ENCODE measurements around the gene ZSCAN2. TPM values are rescaled to one million over a fixed set of nuclear protein-coding genes. Genes with fewer than 3 reads are reported as not detected.

Gene ZSCAN2
- total RNA-seq, 2 donors from 2014 or later, result 23.6 to 31.3 TPM

DNA sequence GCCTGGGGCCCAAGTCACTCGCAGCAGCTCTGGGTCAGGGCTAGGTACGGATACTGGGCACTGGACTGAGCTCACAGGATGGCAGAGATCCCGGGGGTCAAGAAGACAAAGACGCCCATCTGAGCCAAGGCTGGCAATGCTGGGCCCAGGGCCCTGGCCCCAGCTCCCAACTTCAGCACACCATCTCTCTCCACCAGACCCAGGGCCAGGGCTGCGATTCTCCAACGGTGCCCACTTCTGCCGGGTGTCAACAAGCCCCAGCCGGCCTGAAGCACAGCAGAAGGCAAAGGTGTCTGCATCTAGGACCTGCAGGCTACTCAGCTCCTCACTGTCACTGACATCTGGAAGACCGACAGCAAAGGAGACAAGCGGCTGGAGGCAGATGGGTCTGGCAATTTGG, 44.7 kb downstream of the ZSCAN2 start:
- no peak overlapping the region for H3K27ac Mint-ChIP-seq
- H3K36me3 Mint-ChIP-seq (ENCODE audit: low read depth), result peaks cover 66% of the 10 kb centered on the region
- no peak overlapping the region for H3K4me3 Mint-ChIP-seq
- H3K36me3 ChIP-seq (ENCODE audit: control insufficient read depth, insufficient read depth, low read length), result peaks cover 82% of the 10 kb centered on the region
- TF ChIP-seq, protein P1, sequence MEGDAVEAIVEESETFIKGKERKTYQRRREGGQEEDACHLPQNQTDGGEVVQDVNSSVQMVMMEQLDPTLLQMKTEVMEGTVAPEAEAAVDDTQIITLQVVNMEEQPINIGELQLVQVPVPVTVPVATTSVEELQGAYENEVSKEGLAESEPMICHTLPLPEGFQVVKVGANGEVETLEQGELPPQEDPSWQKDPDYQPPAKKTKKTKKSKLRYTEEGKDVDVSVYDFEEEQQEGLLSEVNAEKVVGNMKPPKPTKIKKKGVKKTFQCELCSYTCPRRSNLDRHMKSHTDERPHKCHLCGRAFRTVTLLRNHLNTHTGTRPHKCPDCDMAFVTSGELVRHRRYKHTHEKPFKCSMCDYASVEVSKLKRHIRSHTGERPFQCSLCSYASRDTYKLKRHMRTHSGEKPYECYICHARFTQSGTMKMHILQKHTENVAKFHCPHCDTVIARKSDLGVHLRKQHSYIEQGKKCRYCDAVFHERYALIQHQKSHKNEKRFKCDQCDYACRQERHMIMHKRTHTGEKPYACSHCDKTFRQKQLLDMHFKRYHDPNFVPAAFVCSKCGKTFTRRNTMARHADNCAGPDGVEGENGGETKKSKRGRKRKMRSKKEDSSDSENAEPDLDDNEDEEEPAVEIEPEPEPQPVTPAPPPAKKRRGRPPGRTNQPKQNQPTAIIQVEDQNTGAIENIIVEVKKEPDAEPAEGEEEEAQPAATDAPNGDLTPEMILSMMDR (conservative IDR thresholded peaks at IDR 0.05), result no peak
- H3K4me1 ChIP-seq (ENCODE audit: control insufficient read depth, insufficient read depth, low read length), result no peaks in the 10 kb centered on the region
- no peaks in the 10 kb centered on the region for H3K4me1 Mint-ChIP-seq
- no peaks in the 10 kb centered on the region for H3K9me3 ChIP-seq (ENCODE audit: control insufficient read depth, low read length)
- WGBS, 2 experiments (ENCODE audit: insufficient coverage in 1 of 2, insufficient read length in 1 of 2), result 95 to 100% methylated on average over 1 to 10 of the region's 10 CpGs
- no peaks in the 10 kb centered on the region for H3K27me3 Mint-ChIP-seq (ENCODE audit: insufficient read depth)
- no peaks in the 10 kb centered on the region for H3K27me3 ChIP-seq (ENCODE audit: control insufficient read depth, insufficient read depth, low read length, poor library complexity, severe bottlenecking)
- no peak overlapping the region for H3K9ac ChIP-seq (ENCODE audit: extremely low read depth, low read length, poor library complexity, severe bottlenecking)
- no peak overlapping the region for H3K27ac ChIP-seq (ENCODE audit: low read depth, low read length)
- no peak overlapping the region for H3K4me3 ChIP-seq (ENCODE audit: low read length)
- no peak for DNase-seq
- no peaks in the 10 kb centered on the region for H3K9me3 Mint-ChIP-seq

DNA sequence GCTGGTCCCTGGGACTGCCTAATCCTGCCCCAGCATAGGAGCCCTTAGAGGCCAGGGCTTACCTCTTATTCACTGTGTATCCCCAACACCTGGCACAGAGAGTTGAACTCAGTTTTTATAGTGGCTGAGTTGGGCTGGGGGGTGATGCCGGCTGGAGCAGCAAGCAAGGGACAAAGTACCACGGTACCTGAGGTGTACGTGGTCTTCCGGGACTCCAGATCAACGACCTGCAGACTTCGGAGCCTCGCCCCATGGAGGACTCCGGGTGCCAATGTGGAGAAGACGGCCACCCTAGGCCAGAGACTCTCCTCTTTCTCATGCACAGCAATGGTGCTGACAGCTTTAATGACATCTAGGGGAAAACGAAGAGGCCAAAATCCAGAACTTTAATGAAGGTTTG, 45.2 kb downstream of the ZSCAN2 start:
- Histone ChIP-seq H3K27ac (ENCODE audit: low read depth, low read length) (no peak overlapping the region), H3K4me1 (ENCODE audit: control insufficient read depth, insufficient read depth, low read length) (no peaks in the 10 kb centered on the region), H3K9ac (ENCODE audit: extremely low read depth, low read length, poor library complexity, severe bottlenecking) (no peak overlapping the region), H3K36me3 (ENCODE audit: control insufficient read depth, insufficient read depth, low read length) (peaks cover 81% of the 10 kb centered on the region), H3K9me3 (ENCODE audit: control insufficient read depth, low read length) (no peaks in the 10 kb centered on the region), H3K27me3 (ENCODE audit: control insufficient read depth, insufficient read depth, low read length, poor library complexity, severe bottlenecking) (no peaks in the 10 kb centered on the region), H3K4me3 (ENCODE audit: low read length) (no peak overlapping the region)
- no peak for DNase-seq
- Mint-ChIP-seq H3K4me3 (no peak overlapping the region), H3K27me3 (ENCODE audit: insufficient read depth) (no peaks in the 10 kb centered on the region), H3K9me3 (no peaks in the 10 kb centered on the region), H3K27ac (no peak overlapping the region), H3K36me3 (ENCODE audit: low read depth) (peaks cover 64% of the 10 kb centered on the region), H3K4me1 (no peaks in the 10 kb centered on the region)
- TF ChIP-seq, protein P1 (conservative IDR thresholded peaks at IDR 0.05), result no peak
- 95 to 100% methylated on average over 9 to 10 of the region's 10 CpGs for WGBS, 2 experiments (ENCODE audit: insufficient coverage in 1 of 2, insufficient read length in 1 of 2)

DNA sequence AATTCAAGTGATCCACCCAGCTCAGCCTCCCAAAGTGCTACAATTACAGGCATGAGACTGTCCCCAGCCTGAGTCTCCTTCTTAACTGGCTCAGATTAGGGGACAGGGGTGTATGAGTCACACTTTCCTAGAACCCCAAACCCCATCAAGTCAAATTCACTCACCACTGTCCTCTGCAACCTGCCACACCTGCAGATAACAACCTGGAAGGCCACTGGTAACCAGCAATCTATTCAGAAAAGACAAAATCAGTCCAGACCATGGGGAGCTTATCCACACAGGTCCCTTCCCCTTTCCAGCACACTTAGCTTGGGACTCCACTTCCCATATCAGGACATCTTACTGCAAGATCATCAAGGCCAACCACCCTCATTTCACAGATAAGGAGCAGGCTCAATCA, 46.9 kb downstream of the ZSCAN2 start:
- Histone ChIP-seq H3K9ac (ENCODE audit: extremely low read depth, low read length, poor library complexity, severe bottlenecking) (no peak overlapping the region), H3K36me3 (ENCODE audit: control insufficient read depth, insufficient read depth, low read length) (peaks cover 79% of the 10 kb centered on the region), H3K9me3 (ENCODE audit: control insufficient read depth, low read length) (no peaks in the 10 kb centered on the region), H3K27ac (ENCODE audit: low read depth, low read length) (no peak overlapping the region), H3K4me1 (ENCODE audit: control insufficient read depth, insufficient read depth, low read length) (peaks cover 3% of the 10 kb centered on the region), H3K27me3 (ENCODE audit: control insufficient read depth, insufficient read depth, low read length, poor library complexity, severe bottlenecking) (no peaks in the 10 kb centered on the region), H3K4me3 (ENCODE audit: low read length) (no peak overlapping the region)
- no peaks in the 10 kb centered on the region for H3K4me1 Mint-ChIP-seq
- no peak overlapping the region for H3K27ac Mint-ChIP-seq
- H3K4me3 Mint-ChIP-seq, result no peak overlapping the region
- no peaks in the 10 kb centered on the region for H3K27me3 Mint-ChIP-seq (ENCODE audit: insufficient read depth)
- DNase-seq, result no peak
- H3K9me3 Mint-ChIP-seq, result no peaks in the 10 kb centered on the region
- H3K36me3 Mint-ChIP-seq (ENCODE audit: low read depth), result peaks cover 65% of the 10 kb centered on the region
- TF ChIP-seq, protein P1 (conservative IDR thresholded peaks at IDR 0.05), result no peak
